Endothelial cell (in vitro differentiated cells): ENCODE results near the gene SYMPK. TPM values are rescaled to one million over a fixed set of nuclear protein-coding genes. Genes with fewer than 3 reads are reported as not detected.

Experiments
- DNase-seq: peaks from one replicate; pipeline ENCODE4 v3.0.0; 2021; ENCODE audit warnings: low spot score
- H3K27ac Mint-ChIP-seq: one replicate; pipeline ENCODE4 v1.8.0; 2021; ENCODE audit warnings: mixed read lengths, inconsistent platforms; ENCODE audit not compliant: unreplicated experiment
- H3K27me3 Mint-ChIP-seq: one replicate; pipeline ENCODE4 v1.8.0; 2021; ENCODE audit warnings: mild to moderate bottlenecking, moderate library complexity, mixed read lengths, inconsistent platforms; ENCODE audit not compliant: unreplicated experiment
- H3K36me3 Mint-ChIP-seq: one replicate; pipeline ENCODE4 v1.8.0; 2021; ENCODE audit warnings: mild to moderate bottlenecking, low read depth, mixed read lengths, inconsistent platforms; ENCODE audit not compliant: unreplicated experiment
- H3K4me1 Mint-ChIP-seq: one replicate; pipeline ENCODE4 v1.8.0; 2021; ENCODE audit warnings: mild to moderate bottlenecking, mixed read lengths, inconsistent platforms; ENCODE audit not compliant: unreplicated experiment
- H3K4me3 Mint-ChIP-seq: one replicate; pipeline ENCODE4 v1.8.0; 2021; ENCODE audit warnings: mild to moderate bottlenecking, mixed read lengths, inconsistent platforms; ENCODE audit not compliant: unreplicated experiment
- H3K9me3 Mint-ChIP-seq: one replicate; pipeline ENCODE4 v1.8.0; 2021; ENCODE audit warnings: mixed read lengths, inconsistent platforms; ENCODE audit not compliant: unreplicated experiment
- CTCF ChIP-seq: fragments of 200-600 bp; sonication (generic); IDR thresholded peaks from one replicate; pipeline ENCODE4 v1.5.0; 2021; ENCODE audit warnings: antibody characterized with exemption; ENCODE audit not compliant: unreplicated experiment
- total RNA-seq: library from RNA; stranded (reverse); fragmentation: NEBNext Ultra II Directional; extraction: Animal tissue kit (Norgen Biotek cat#: 25700); gene quantifications from one replicate; pipeline ENCODE4 v1.2.1, GENCODE V29; 2021; ENCODE audit not compliant: unreplicated experiment

SYMPK gene
- total RNA-seq, 1 donor from 2014 or later = 70.7 TPM

GRCh38 chr19:45782820-45783785 lies 79.8 kb downstream of the SYMPK start:
- H3K27me3 Mint-ChIP-seq = peaks cover 17% of the 10 kb centered on the region
- H3K4me1 Mint-ChIP-seq = peaks cover 18% of the 10 kb centered on the region
- no peak for TF ChIP-seq CTCF
- H3K4me3 Mint-ChIP-seq = no peak overlapping the region
- peaks cover 28% of the 10 kb centered on the region for H3K36me3 Mint-ChIP-seq
- no peak overlapping the region for H3K27ac Mint-ChIP-seq
- H3K9me3 Mint-ChIP-seq = no peaks in the 10 kb centered on the region
- DNase-seq = no peak

GRCh38 chr19:45782162-45782691 lies 80.7 kb downstream of the SYMPK start, which contains the start of gene DMPK:
TSS of gene DMPK (minus strand) at chr19:45782490. CDS start at chr19:45782352, 138 bp downstream.
- H3K27ac Mint-ChIP-seq = no peak within 1 kb of the TSS

GRCh38 chr19:45781214-45782161 lies 81.5 kb downstream of the SYMPK start:
- DNase-seq = no peak
- Mint-ChIP-seq H3K27ac (no peak overlapping the region), H3K4me3 (no peak overlapping the region), H3K36me3 (peaks cover 20% of the 10 kb centered on the region), H3K9me3 (no peaks in the 10 kb centered on the region), H3K4me1 (peaks cover 12% of the 10 kb centered on the region), H3K27me3 (peaks cover 19% of the 10 kb centered on the region)
- no peak for TF ChIP-seq CTCF

More at GRCh38 chr19:45782162-45782691, 80.7 kb downstream of the SYMPK start, which contains the start of gene DMPK:
- Mint-ChIP-seq H3K9me3 (no peaks in the 10 kb centered on the region), H3K4me3 (no peak within 1 kb of the TSS), H3K27me3 (peaks cover 18% of the 10 kb centered on the region), H3K4me1 (peaks cover 12% of the 10 kb centered on the region), H3K36me3 (peaks cover 24% of the 10 kb centered on the region)
- DNase-seq = no peak
- TF ChIP-seq CTCF = no peak

- no peak overlapping the region for H3K27ac Mint-ChIP-seq
- H3K4me3 Mint-ChIP-seq = no peak overlapping the region
Measured at GRCh38 chr19:45780448-45781213, 82.3 kb downstream of the SYMPK start.

More at GRCh38 chr19:45780448-45781213, 82.3 kb downstream of the SYMPK start:
- Mint-ChIP-seq H3K9me3 (no peaks in the 10 kb centered on the region), H3K27me3 (peaks cover 21% of the 10 kb centered on the region), H3K4me1 (peaks cover 12% of the 10 kb centered on the region), H3K36me3 (peaks cover 20% of the 10 kb centered on the region)
- no peak for DNase-seq
- TF ChIP-seq CTCF = no peak
